Measurements from ENCODE around the gene TBXA2R.

Gene TBXA2R

GRCh38 chr19:3626473-3627350 lies 20.0 kb upstream of the TBXA2R start, which contains the start of gene CACTIN:
Gene CACTIN (minus strand): TSS chr19:3626790. CDS start chr19:3626762, 28 bp downstream.
- no peaks in the 10 kb centered on the region for H3K4me1 ChIP-seq
- no peaks in the 10 kb centered on the region for H3K9me3 ChIP-seq (ENCODE audit: control insufficient read depth, low read length)
- peaks cover 11% of the 10 kb centered on the region for H3K79me2 ChIP-seq
- H3K36me3 ChIP-seq (ENCODE audit: control insufficient read depth, insufficient read depth, low read length) = no peaks in the 10 kb centered on the region
- peak within 1 kb of the TSS; percentile 86 for H3K27ac ChIP-seq
- H3K9ac ChIP-seq = peak within 1 kb of the TSS; percentile 6
- peak within 1 kb of the TSS; percentile 78 for H3K4me2 ChIP-seq (ENCODE audit: low read length)
- H3K4me3 ChIP-seq (ENCODE audit: low read depth, low read length) = peak within 1 kb of the TSS; percentile 86
- H2AFZ ChIP-seq = peak within 1 kb of the TSS; percentile 82
- no peaks in the 10 kb centered on the region for H3K27me3 ChIP-seq (ENCODE audit: control insufficient read depth, insufficient read depth, low read length)
- TF ChIP-seq, protein P1, sequence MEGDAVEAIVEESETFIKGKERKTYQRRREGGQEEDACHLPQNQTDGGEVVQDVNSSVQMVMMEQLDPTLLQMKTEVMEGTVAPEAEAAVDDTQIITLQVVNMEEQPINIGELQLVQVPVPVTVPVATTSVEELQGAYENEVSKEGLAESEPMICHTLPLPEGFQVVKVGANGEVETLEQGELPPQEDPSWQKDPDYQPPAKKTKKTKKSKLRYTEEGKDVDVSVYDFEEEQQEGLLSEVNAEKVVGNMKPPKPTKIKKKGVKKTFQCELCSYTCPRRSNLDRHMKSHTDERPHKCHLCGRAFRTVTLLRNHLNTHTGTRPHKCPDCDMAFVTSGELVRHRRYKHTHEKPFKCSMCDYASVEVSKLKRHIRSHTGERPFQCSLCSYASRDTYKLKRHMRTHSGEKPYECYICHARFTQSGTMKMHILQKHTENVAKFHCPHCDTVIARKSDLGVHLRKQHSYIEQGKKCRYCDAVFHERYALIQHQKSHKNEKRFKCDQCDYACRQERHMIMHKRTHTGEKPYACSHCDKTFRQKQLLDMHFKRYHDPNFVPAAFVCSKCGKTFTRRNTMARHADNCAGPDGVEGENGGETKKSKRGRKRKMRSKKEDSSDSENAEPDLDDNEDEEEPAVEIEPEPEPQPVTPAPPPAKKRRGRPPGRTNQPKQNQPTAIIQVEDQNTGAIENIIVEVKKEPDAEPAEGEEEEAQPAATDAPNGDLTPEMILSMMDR (IDR thresholded peaks at IDR 0.05) = no peak

GRCh38 chr19:3625996-3626472 lies 19.4 kb upstream of the TBXA2R start:
- TF ChIP-seq, protein P1 (IDR thresholded peaks at IDR 0.05) = no peak
- H3K4me3 ChIP-seq (ENCODE audit: low read depth, low read length) = peak overlapping the region; percentile 86
- H3K36me3 ChIP-seq (ENCODE audit: control insufficient read depth, insufficient read depth, low read length) = no peaks in the 10 kb centered on the region
- H3K9ac ChIP-seq = peak overlapping the region; percentile 6
- peaks cover 11% of the 10 kb centered on the region for H3K79me2 ChIP-seq
- no peaks in the 10 kb centered on the region for H3K4me1 ChIP-seq
- peak overlapping the region; percentile 86 for H3K27ac ChIP-seq
- peak overlapping the region; percentile 82 for H2AFZ ChIP-seq
- no peaks in the 10 kb centered on the region for H3K9me3 ChIP-seq (ENCODE audit: control insufficient read depth, low read length)
- no peaks in the 10 kb centered on the region for H3K27me3 ChIP-seq (ENCODE audit: control insufficient read depth, insufficient read depth, low read length)
- peak overlapping the region; percentile 78 for H3K4me2 ChIP-seq (ENCODE audit: low read length)

GRCh38 chr19:3623716-3624115 lies 17.0 kb upstream of the TBXA2R start:
- no peaks in the 10 kb centered on the region for H3K36me3 ChIP-seq (ENCODE audit: control insufficient read depth, insufficient read depth, low read length)
- TF ChIP-seq, protein P1 (IDR thresholded peaks at IDR 0.05) = no peak

DNA sequence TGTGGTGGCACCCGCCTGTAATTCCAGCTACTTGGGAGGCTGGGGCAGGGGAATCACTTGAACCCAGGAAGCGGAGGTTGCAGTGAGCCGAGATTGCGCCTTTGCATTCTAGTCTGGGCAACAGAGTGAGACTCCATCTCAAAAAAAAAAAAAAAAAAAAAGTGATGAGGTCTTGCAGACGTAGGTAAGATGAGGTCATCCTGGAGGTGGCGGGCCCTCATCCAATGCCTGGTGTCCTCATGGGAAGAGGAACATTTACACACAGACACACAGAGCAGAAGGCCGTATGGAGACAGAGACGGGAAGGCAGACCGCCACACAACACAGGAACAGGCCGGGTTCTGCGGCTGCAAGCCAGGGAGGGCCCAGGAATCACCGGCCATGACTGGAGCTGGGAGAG lies 15.5 kb upstream of the TBXA2R start:
- H3K9ac ChIP-seq = no peak overlapping the region
- no peak overlapping the region for H2AFZ ChIP-seq
- no peaks in the 10 kb centered on the region for H3K27me3 ChIP-seq (ENCODE audit: control insufficient read depth, insufficient read depth, low read length)
- H3K27ac ChIP-seq = no peak overlapping the region
- H3K4me1 ChIP-seq = peaks cover 9% of the 10 kb centered on the region
- H3K36me3 ChIP-seq (ENCODE audit: control insufficient read depth, insufficient read depth, low read length) = no peaks in the 10 kb centered on the region
- H3K4me3 ChIP-seq (ENCODE audit: low read depth, low read length) = no peak overlapping the region
- TF ChIP-seq, protein P1 (IDR thresholded peaks at IDR 0.05) = no peak
- peaks cover 11% of the 10 kb centered on the region for H3K79me2 ChIP-seq
- H3K9me3 ChIP-seq (ENCODE audit: control insufficient read depth, low read length) = no peaks in the 10 kb centered on the region
- H3K4me2 ChIP-seq (ENCODE audit: low read length) = no peak overlapping the region

More at GRCh38 chr19:3623716-3624115, 17.0 kb upstream of the TBXA2R start:
- Histone ChIP-seq H2AFZ (no peak overlapping the region), H3K27ac (no peak overlapping the region), H3K4me3 (ENCODE audit: low read depth, low read length) (no peak overlapping the region), H3K9me3 (ENCODE audit: control insufficient read depth, low read length) (no peaks in the 10 kb centered on the region), H3K9ac (no peak overlapping the region), H3K4me1 (peaks cover 4% of the 10 kb centered on the region), H3K4me2 (ENCODE audit: low read length) (no peak overlapping the region), H3K27me3 (ENCODE audit: control insufficient read depth, insufficient read depth, low read length) (no peaks in the 10 kb centered on the region), H3K79me2 (peaks cover 11% of the 10 kb centered on the region)

All from parathyroid adenoma (tissue), 2 donors.